Measurements from ENCODE around the gene NDUFB3. TPM values are rescaled to one million over a fixed set of nuclear protein-coding genes. Genes with fewer than 3 reads are reported as not detected.
"Not testable (repeated sequence)": the region's sequence is repeated elsewhere in the genome, so short reads cannot be mapped to it uniquely, and the experiment has no call there.

The NDUFB3 gene
- 10 to 100 TPM; 85.3 to 97.9 (median 89.8) TPM for total RNA-seq
- 100 to 1,000 TPM; 146 to 370 (median 219) TPM for polyA plus RNA-seq

DNA sequence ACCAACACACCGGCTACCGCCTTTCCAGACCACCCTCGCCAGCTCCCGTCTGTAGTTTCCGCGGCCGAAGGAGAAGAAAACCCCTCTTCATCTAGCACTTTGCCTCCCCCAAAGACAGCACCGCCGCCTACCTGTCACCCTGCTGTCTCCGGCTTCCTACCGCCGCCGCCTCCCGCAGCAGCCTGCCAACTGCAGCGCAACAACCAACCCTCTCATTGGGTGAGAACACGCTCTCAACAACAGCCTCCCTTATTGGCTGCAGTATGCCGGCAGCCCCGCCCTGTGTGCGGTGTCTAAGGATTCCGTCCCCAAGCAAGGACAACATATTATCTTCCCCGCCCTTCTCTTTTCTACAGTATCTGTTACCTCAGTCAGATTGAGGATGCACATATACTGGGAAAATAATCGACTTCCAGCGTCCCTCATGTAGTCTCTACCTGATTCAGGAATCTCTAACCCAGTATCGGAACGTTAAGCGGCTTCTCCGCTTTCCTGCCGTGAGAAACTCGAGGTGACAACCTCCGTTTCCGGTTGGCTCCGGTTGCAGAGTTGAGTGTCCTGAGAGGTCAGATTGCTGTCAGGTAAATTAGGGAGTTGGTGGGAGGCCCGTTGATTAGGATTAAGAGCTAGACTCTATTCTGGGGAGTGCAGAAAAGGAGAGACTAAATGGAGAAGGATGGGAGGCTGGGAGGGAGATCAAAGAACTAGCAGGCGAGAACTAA lies at the start of gene NDUFB3, which contains the start of gene HYCC2:
NDUFB3 (plus strand) TSS at position 523 of the 722 bp plus-strand sequence. CDS start 6,882 bp downstream, outside the sequence.
HYCC2 (minus strand) TSS at position 193 of the 722 bp plus-strand sequence. CDS start 47,662 bp downstream, outside the sequence.
- H3K36me3 ChIP-seq: no peaks in the 10 kb centered on the region

DNA sequence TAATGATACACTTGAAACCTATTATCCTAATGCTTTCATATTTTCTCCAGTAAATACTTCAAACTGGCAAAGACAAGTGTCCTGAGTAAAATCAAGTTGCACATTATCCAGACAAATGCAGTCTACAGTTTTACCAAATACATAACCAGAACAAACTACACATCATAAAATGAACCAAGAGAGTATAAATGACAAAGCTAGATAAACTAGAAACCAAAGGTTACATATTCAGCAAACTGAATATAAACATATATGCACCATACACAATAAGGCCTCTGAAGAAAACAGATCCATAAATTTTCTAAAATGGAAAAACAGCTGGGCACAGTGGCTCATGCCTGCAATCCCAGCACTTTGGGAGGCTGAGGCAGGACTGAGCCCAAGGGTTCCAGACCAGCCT lies 47.3 kb upstream of the NDUFB3 start:
- Histone ChIP-seq H3K9me3 (no peaks in the 10 kb centered on the region), H3K4me1 (no peaks in the 10 kb centered on the region), H3K27me3 (no peaks in the 10 kb centered on the region), H3K27ac (no peak overlapping the region), H3K4me3 (no peak overlapping the region), H3K36me3 (peaks cover 0 to 39% (median 3%) of the 10 kb centered on the region in 4 donors)
- DNase-seq: no peak
- TF ChIP-seq POLR2A (IDR thresholded peaks at IDR 0.05): no peak
- no peak for TF ChIP-seq EP300 (IDR thresholded peaks at IDR 0.05)
- TF ChIP-seq, protein P1, sequence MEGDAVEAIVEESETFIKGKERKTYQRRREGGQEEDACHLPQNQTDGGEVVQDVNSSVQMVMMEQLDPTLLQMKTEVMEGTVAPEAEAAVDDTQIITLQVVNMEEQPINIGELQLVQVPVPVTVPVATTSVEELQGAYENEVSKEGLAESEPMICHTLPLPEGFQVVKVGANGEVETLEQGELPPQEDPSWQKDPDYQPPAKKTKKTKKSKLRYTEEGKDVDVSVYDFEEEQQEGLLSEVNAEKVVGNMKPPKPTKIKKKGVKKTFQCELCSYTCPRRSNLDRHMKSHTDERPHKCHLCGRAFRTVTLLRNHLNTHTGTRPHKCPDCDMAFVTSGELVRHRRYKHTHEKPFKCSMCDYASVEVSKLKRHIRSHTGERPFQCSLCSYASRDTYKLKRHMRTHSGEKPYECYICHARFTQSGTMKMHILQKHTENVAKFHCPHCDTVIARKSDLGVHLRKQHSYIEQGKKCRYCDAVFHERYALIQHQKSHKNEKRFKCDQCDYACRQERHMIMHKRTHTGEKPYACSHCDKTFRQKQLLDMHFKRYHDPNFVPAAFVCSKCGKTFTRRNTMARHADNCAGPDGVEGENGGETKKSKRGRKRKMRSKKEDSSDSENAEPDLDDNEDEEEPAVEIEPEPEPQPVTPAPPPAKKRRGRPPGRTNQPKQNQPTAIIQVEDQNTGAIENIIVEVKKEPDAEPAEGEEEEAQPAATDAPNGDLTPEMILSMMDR (IDR thresholded peaks at IDR 0.05): no peak
- intact Hi-C loops (cut with DNase I): no loop called here

More for the DNA sequence above, at the start of gene NDUFB3, which contains the start of gene HYCC2:
- TF ChIP-seq POLR2A (IDR thresholded peaks at IDR 0.05) (peak; percentile 73 to 83), POLR2AphosphoS5 (IDR thresholded peaks at IDR 0.05) (peak; percentile 85 to 95 (median 92)), EP300 (IDR thresholded peaks at IDR 0.05) (no peak)
- TF ChIP-seq, protein P1 (IDR thresholded peaks at IDR 0.05): peak in 1 of 4 experiments; percentile 10
- DNase-seq: peak; percentile 96
- H3K4me3 ChIP-seq: peak within 1 kb of the TSS; percentile 84 to 99 (median 93)
- H3K9me3 ChIP-seq: no peaks in the 10 kb centered on the region
- H3K27me3 ChIP-seq: no peaks in the 10 kb centered on the region
- peak within 1 kb of the TSS; percentile 87 to 90 (median 88) for H3K27ac ChIP-seq
- intact Hi-C loops (cut with DNase I): loop anchor here (2.0 to 5.0 kb wide), 7 partner anchors 45 to 359 kb away; partner anchors contain the start of genes BZW1, CFLAR, NIF3L1 and ORC2
- WGBS, 2 donors: 0% methylated on average over 34 of the region's 34 CpGs
- H3K4me1 ChIP-seq: peaks cover 0 to 61% (median 48%) of the 10 kb centered on the region in 4 donors

DNA sequence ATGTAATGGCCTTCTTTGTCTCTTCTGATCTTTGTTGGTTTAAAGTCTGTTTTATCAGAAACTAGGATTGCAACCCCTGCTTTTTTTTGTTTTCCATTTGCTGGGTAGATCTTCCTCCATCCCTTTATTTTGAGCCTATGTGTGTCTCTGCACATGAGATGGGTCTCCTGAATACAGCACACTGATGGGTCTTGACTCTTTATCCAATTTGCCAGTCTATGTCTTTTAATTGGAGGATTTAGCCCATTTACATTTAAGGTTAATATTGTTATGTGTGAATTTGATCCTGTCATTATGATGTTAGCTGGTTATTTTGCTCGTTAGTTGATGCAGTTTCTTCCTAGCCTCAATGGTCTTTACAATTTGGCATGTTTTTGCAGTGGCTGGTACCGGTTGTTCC lies 37.4 kb upstream of the NDUFB3 start:
- 91 to 93% methylated on average over 1 of the region's 2 CpGs for WGBS, 2 donors
- DNase-seq; H3K4me3 ChIP-seq; H3K27ac ChIP-seq; H3K9me3 ChIP-seq; H3K27me3 ChIP-seq; H3K36me3 ChIP-seq; H3K4me1 ChIP-seq; intact Hi-C loops (cut with DNase I): not testable (repeated sequence)

DNA sequence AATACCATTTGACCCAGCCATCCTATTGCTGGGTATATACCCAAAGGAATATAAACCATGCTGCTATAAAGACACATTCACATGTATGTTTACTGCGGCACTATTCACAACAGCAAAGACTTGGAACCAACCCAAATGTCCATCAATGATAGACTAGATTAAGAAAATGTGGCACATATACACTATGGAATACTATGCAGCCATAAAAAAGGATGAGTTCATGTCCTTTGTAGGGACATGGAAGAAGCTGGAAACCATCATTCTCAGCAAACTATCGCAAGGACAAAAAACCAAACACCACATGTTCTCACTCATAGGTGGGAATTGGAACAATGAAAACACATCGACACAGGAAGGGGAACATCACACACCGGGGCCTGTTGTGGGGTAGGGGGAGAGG lies 33.4 kb upstream of the NDUFB3 start:
- H3K9me3 ChIP-seq; H3K27ac ChIP-seq; H3K36me3 ChIP-seq; DNase-seq; H3K27me3 ChIP-seq; H3K4me1 ChIP-seq; H3K4me3 ChIP-seq; intact Hi-C loops (cut with DNase I): not testable (repeated sequence)
- 97% methylated on average over 4 of the region's 4 CpGs for WGBS, 2 donors

DNA sequence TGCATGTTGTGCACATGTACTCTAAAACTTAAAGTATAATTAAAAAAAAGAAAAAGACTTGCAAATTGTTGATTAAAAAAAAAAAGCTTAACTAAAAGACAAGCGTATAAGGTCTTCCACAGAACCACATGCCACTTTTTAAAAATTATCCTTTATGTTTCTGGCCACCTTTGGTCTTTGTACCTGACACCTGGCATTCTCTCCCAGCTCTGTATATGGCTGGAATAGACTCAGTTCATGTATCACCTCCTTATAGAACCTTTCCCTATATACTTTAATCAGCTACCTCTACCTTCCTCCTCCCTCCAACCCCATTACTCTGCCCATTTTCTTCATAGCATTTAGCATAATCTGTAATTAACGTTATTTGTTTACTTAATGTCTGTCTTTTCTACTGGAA lies 32.9 kb upstream of the NDUFB3 start:
- Histone ChIP-seq H3K4me3 (no peak overlapping the region), H3K36me3 (no peaks in the 10 kb centered on the region), H3K9me3 (no peaks in the 10 kb centered on the region), H3K27me3 (no peaks in the 10 kb centered on the region), H3K4me1 (no peaks in the 10 kb centered on the region), H3K27ac (no peak overlapping the region)
- intact Hi-C loops (cut with DNase I): no loop called here
- TF ChIP-seq POLR2AphosphoS5 (IDR thresholded peaks at IDR 0.05) (no peak), EP300 (IDR thresholded peaks at IDR 0.05) (no peak), POLR2A (IDR thresholded peaks at IDR 0.05) (no peak)
- TF ChIP-seq, protein P1 (IDR thresholded peaks at IDR 0.05): no peak
- no peak for DNase-seq
- WGBS, 2 donors: 88 to 96% methylated on average over 2 of the region's 2 CpGs
